ENCODE data around the gene NCOA4. TPM values are rescaled to one million over a fixed set of nuclear protein-coding genes. Genes with fewer than 3 reads are reported as not detected.
A peak's percentile ranks its signal among the peaks of the same experiment; 100 is the strongest.

NCOA4 gene
- total and polyA plus RNA-seq, 4 donors = 40.5 to 281 (median 109) TPM

GRCh38 chr10:46053534-46054434, 23.4 kb upstream of the NCOA4 start:
- Histone ChIP-seq H3K27me3 (ENCODE audit: control insufficient read depth in 3 of 3, insufficient read depth in 3 of 3, low read length in 2 of 3) (no peaks in the 10 kb centered on the region), H3K9me3 (ENCODE audit: control insufficient read depth in 4 of 4, insufficient read depth in 3 of 4, low read length in 3 of 4) (peaks cover 0 to 2% (median 0%) of the 10 kb centered on the region in 4 donors), H3K27ac (ENCODE audit: low read depth in 1 of 2, low read length in 1 of 2) (no peak overlapping the region), H3K4me1 (ENCODE audit: control insufficient read depth in 5 of 5, insufficient read depth in 5 of 5, low read length in 5 of 5) (peaks cover 0 to 19% (median 0%) of the 10 kb centered on the region in 5 donors), H3K4me3 (no peak overlapping the region), H3K36me3 (ENCODE audit: control insufficient read depth in 4 of 4, insufficient read depth in 4 of 4, low read length in 4 of 4) (no peaks in the 10 kb centered on the region), H3K9ac (ENCODE audit: insufficient read depth in 1 of 2, low read length in 2 of 2) (no peak overlapping the region)
- DNase-seq = no peak
- no peak for ATAC-seq (ENCODE audit: insufficient read depth, low FRiP score)
- WGBS, 2 donors = 57 to 67% methylated on average over 9 of the region's 9 CpGs
- no peak for TF ChIP-seq CTCF (IDR thresholded peaks at IDR 0.05; ENCODE audit: control extremely low read depth, extremely low read depth)

- DNase-seq = no peak
- no peak for TF ChIP-seq CTCF (IDR thresholded peaks at IDR 0.05; ENCODE audit: control extremely low read depth, extremely low read depth)
- peaks cover 0 to 19% (median 0%) of the 10 kb centered on the region in 5 donors for H3K4me1 ChIP-seq (ENCODE audit: control insufficient read depth in 5 of 5, insufficient read depth in 5 of 5, low read length in 5 of 5)
- no peak overlapping the region for H3K9ac ChIP-seq (ENCODE audit: insufficient read depth in 1 of 2, low read length in 2 of 2)
- H3K27me3 ChIP-seq (ENCODE audit: control insufficient read depth in 3 of 3, insufficient read depth in 3 of 3, low read length in 2 of 3) = no peaks in the 10 kb centered on the region
- 84 to 91% methylated on average over 6 of the region's 6 CpGs for WGBS, 2 donors
- ATAC-seq (ENCODE audit: insufficient read depth, low FRiP score) = no peak
- no peak overlapping the region for H3K27ac ChIP-seq (ENCODE audit: low read depth in 1 of 2, low read length in 1 of 2)
- H3K36me3 ChIP-seq (ENCODE audit: control insufficient read depth in 4 of 4, insufficient read depth in 4 of 4, low read length in 4 of 4) = no peaks in the 10 kb centered on the region
- H3K4me3 ChIP-seq = no peak overlapping the region
- peaks cover 0 to 2% (median 0%) of the 10 kb centered on the region in 4 donors for H3K9me3 ChIP-seq (ENCODE audit: control insufficient read depth in 4 of 4, insufficient read depth in 3 of 4, low read length in 3 of 4)
These were observed 22.5 kb upstream of the NCOA4 start for GRCh38 chr10:46052791-46053375.

GRCh38 chr10:46052057-46052790, 21.8 kb upstream of the NCOA4 start:
- Histone ChIP-seq H3K4me1 (ENCODE audit: control insufficient read depth in 5 of 5, insufficient read depth in 5 of 5, low read length in 5 of 5) (peaks cover 0 to 19% (median 0%) of the 10 kb centered on the region in 5 donors), H3K36me3 (ENCODE audit: control insufficient read depth in 4 of 4, insufficient read depth in 4 of 4, low read length in 4 of 4) (no peaks in the 10 kb centered on the region), H3K9me3 (ENCODE audit: control insufficient read depth in 4 of 4, insufficient read depth in 3 of 4, low read length in 3 of 4) (no peaks in the 10 kb centered on the region), H3K9ac (ENCODE audit: insufficient read depth in 1 of 2, low read length in 2 of 2) (no peak overlapping the region), H3K4me3 (no peak overlapping the region), H3K27ac (ENCODE audit: low read depth in 1 of 2, low read length in 1 of 2) (no peak overlapping the region), H3K27me3 (ENCODE audit: control insufficient read depth in 3 of 3, insufficient read depth in 3 of 3, low read length in 2 of 3) (no peaks in the 10 kb centered on the region)
- 54 to 78% methylated on average over 7 of the region's 7 CpGs for WGBS, 2 donors
- DNase-seq = peak; percentile 16 to 45 (median 24)
- no peak for TF ChIP-seq CTCF (IDR thresholded peaks at IDR 0.05; ENCODE audit: control extremely low read depth, extremely low read depth)
- ATAC-seq (ENCODE audit: insufficient read depth, low FRiP score) = no peak
